NCI-H69 (cell line): ENCODE measurements around the gene CCDC157.
"Not testable (repeated sequence)": the region's sequence is repeated elsewhere in the genome, so short reads cannot be mapped to it uniquely, and the experiment has no call there.

Source experiments
- DNase-seq: peaks from one replicate; lab custom pipeline; 2025; lab: John Stamatoyannopoulos, UW

Gene CCDC157

DNA sequence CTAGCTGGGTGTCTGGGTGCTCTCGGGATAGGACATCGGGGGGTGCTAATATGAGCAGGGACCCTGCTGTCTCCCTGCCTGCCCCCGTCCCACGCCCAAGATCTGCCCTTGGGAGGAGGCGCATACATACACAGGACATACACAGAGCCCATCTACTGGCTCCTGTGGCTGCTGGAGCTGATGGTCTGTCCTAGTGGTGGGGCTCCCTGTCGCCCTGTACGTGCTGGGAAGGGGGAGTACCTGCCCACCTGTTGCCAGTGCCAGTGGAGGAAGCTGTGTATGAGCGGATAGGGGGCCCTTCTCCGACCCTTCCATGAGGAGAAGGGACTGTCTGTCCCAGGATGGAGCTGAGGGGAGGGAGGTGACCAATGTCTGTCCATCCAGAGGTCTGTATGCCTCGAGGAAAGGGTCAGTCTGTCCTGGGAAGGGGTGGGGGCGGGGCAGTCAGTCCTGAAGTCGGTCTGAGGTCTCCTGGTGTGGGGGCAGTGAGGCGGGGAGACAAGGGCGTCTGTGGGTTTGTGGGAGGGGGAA, 31.0 kb upstream of the CCDC157 start:
- DNase-seq, result no peak

DNA sequence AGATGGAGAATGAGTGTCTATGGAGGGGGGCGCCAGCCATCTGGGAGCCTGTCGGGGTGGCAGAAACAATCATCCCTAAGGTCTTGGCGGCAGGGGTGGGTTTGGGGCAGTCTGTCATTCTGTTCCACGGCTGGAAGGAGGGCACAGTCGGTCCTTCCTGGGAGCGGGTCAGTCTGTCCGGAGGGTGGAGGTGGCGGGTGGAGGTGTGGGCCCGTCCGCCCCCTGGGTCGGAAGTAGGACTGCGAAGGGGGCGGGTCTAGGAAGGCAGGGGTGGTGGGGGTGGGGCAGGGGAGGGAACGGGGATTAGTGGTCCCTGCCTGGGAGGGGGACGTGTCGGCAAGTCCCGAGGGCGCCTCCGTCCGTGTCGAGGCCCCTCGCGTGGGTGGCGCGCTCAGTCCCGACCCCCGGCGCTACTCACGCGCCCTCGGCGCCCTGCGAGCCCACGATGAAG, 30.5 kb upstream of the CCDC157 start:
- DNase-seq, result peak; percentile 58

DNA sequence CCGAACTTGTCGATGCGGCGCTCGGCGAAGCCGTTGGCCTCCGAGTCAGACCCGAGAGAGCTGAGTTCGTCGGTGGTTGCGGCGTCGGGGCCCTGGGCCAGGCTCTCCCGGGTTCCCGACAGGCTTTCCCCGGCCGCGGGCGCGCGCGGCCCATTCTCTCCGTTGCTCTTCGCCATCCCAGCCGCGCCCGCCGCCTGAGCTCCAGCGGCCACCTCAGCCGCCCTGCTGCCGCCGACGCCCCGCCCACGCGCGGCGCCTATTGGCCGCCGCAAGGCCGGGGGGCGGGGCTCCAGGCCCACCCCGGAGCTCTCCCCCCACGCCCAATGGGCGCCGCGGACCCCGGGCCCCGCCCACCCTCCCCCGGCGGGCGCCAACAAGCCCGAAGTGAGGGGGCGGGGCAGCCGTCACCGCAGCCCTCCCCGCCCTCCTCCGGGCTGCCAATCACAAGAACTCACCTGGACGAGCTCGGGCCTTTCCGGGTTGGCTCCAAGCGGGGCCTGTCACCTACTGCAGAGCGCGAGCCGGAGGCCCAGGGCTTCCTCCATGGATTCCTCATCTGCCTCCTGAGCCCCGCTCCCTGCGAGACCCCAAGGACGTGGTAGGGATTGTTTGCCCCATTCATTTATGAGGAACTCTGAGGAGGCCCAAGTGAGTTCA, 30.0 kb upstream of the CCDC157 start, which contains the start of gene TBC1D10A:
Gene TBC1D10A (minus strand): TSS at position 236 of the 657 bp plus-strand sequence. CDS start 60 bp downstream, at position 176.
- DNase-seq, result peak; percentile 99

- peak; percentile 34 for DNase-seq
These were observed 28.9 kb upstream of the CCDC157 start for GRCh38 chr22:30327864-30328345.

DNA sequence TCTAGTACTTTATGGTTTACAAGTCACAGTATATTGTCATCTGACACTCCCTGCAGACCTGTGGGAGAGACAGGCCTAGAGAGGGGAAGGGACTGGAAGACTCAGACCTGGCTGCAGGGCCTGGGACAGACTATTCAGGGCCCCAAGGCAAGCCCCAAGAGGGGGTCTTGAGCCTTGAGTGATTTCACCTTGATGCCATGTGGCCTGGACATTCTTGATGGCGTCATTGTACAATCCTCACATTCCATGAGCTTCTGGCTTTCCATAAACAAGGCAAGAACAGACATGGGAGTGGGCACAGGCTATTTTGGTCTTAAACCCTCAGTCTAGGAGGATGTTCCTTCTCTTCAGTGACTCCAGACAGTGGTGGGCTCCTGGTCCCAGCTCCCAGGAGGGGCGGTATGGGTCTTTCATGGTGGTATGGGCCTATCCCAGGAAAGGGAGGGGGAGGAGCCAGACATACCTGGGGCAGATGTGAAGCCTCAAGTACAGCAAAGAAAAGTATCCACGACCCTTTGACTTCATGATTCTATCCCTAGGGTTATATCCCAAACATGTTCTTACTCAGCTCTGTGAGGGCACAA, 28.2 kb upstream of the CCDC157 start:
- no peak for DNase-seq

DNA sequence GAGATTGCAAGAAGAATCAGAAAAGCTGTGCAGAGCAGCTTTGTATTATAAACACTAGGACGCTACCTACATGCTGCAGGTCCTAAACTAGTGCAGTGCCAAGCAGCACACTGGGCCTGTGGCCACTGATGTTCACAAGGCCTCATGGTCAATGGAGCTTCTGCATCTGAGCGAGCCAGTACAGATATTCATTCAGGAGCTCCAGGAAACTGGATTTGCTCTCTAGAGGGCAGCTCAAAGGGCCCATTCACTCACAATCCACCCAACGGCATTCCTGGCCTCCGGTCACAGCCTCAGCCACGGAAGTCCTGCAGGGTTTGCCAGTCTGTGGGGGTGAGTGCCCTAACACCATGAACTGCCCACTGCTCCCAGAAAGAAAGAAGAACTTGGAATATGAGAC, 24.3 kb upstream of the CCDC157 start:
- DNase-seq, result no peak

- DNase-seq, result no peak
These were observed 23.7 kb upstream of the CCDC157 start for GRCh38 chr22:30332994-30333706.

DNA sequence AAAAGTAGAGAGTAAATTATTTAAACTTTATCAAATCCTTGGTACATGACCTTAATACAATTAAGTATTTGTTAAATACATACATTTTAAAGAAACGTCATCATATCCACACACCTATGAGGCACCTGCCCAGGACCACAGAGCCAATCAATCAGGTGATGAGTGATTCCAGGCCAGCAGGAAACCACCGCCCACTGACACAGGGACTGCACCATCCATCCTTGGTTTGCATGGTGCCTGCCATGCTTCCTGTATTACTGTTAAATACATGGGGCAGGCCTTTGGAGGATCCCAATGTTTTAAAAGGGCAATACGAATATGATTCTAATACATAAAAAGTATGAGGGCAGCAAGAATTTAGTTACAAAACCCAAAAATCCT, 23.1 kb upstream of the CCDC157 start:
- DNase-seq, result no peak

DNA sequence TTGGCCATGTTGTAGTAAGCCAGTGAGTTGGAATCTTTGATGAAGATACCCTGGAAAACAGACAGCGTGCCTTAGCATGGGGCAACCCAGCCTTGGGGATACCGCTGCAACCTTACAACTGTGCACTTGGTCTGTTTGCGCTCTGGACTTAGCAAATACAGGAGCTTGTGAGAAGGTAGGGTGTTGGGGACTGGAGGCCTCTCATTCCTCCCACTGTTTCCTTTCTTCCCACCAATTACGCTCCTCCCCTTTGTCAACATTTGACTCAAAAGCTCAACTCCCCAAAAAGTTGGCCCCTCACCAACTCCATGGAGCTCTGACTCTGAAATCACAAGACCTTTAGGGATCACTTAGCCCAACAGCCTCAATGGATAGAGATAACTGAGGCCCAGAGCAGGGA, 22.2 kb upstream of the CCDC157 start:
- no peak for DNase-seq

DNA sequence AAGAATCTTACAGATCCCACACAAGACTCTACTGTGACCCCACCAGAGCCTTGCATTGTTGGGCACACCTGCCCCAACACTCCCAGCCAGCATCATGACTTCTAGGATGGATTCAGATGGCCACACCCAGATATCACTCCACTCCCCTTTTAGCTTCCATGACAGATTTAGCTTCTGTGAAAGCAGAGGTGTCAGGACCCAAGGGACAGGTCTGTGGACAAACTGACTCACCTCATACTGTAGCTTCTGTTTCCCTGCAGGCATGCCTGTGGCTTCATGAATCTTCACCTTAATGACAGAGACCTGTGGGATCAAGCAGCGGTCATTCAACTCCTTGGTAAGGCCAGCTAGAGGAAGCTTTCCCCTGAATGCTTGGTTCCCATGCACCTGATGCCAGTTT, 21.6 kb upstream of the CCDC157 start:
- DNase-seq, result no peak

- no peak for DNase-seq
These were observed 19.9 kb upstream of the CCDC157 start for GRCh38 chr22:30336752-30337460.

DNA sequence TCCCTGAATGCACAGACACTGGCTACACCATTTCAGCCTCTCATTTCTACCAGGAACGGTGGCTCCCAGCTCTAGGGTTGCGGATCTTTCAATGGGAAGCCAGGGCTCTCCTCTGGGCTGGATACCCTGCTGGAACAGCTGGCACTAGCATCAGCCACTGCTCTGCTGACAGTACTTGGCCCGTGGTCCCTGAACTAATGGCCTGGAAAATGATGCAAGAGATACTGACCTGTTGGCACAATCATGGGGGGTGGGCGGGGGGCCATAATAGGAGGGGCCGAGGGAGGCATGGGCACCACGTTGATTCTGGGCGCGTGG, 19.4 kb upstream of the CCDC157 start:
- DNase-seq, result no peak

DNA sequence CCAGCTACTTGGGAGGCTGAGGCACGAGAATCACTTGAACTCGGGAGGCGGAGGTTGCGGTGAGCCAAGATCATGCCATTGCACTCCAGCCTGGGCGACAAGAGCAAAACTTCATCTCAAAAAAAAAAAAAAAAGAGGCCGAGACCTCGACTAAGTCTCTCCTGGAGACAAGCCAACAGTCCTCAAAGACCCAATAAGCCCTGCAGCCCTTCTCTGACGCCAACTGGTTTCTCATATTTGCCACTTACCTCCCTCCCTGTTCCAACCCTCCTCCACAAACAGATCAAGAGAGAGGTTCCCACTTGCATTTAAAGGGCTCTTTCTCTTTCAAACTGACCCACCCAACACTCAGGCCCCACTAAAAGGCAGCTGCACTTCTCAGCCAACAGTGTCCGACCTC, 18.5 kb upstream of the CCDC157 start:
- not testable (repeated sequence) for DNase-seq

- no peak for DNase-seq
These were observed 18.0 kb upstream of the CCDC157 start for GRCh38 chr22:30338802-30339201.

DNA sequence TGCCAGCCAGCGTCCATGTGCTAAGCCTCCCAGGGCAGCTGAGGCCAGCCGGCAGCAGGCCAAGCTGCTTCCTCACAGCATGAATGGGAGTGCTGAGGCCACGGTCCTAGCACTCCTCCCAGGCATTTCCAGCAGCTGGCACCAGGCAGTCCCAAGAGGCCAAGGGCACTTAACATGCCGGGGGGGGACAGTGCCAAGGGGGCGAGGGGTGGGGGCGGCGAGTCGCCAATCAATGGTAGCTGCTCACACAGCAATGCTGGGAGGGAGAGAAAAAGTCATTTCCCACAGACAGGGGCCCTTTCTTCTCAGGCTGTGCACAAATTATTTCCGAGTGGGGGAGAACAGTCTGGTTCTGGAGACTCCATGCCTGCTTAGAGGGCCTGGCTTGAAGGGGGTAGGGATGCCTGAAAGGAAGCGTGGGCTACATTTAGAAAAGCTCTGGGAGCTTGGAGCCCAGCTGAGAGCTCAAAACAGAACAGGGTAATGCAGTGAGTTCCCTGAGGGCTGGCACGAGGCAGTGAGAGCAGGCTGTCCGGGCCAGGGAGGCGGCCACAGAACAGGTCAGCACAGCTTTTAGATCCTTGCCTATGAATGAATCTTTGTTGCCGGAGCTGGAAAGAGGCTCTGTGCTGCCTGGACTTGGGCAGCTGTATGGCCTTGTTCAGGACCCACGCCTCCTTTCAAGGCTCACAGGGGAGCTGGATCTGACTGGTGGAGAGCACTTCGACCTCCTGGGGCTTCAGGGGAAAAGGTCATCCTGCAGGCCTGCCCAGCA, 15.7 kb upstream of the CCDC157 start:
- DNase-seq, result no peak

GRCh38 chr22:30344447-30345200, 12.2 kb upstream of the CCDC157 start:
- no peak for DNase-seq

DNA sequence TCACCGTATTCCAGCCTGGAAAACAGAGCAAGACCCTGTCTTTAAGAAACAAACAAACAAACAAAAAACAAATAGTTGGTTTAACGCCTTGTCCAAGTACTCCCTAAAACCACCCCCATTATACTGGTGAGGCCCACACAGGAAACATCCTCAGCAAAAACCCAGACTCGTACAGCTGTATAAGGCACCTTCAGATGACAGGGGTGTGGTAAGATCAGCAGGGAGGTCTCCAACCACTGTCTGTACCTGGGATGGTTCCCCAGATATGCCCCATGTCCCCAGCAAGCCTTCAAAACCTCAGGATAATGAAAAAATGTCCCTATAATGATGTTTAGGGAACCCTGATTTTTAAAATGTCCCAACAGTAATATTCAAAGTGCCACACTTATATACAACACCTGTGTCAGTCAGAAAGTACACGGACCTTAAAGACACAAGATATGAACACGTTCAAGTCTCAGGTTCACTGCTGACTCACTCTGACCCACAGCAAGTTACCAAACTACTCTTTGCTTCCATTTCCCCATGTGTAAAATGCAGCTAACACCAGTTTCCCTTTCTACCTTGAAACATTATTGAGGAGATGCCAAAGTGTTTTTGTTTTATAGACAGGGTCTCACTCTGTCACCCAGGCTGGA, 9.4 kb upstream of the CCDC157 start:
- DNase-seq, result no peak

DNA sequence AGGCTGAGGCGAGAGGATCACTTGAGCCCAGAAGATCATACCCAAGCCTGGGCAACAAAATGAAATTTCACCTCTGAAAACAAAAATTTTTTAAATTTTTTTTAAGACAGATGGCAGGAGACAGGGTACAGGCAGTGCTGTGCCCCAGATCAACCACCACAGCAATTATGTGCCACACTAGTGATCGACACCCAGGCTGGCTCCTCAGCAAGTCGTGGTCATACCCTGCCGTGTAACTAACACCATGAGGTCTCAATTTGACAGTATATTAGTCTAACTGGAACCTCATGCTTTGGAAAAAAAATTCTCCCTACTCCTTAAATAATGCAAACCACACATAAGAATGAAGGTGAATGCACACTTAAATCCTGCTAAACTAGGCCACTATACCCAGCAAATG, 8.4 kb upstream of the CCDC157 start:
- DNase-seq, result no peak

GRCh38 chr22:30348809-30349208, 8.0 kb upstream of the CCDC157 start:
- no peak for DNase-seq

DNA sequence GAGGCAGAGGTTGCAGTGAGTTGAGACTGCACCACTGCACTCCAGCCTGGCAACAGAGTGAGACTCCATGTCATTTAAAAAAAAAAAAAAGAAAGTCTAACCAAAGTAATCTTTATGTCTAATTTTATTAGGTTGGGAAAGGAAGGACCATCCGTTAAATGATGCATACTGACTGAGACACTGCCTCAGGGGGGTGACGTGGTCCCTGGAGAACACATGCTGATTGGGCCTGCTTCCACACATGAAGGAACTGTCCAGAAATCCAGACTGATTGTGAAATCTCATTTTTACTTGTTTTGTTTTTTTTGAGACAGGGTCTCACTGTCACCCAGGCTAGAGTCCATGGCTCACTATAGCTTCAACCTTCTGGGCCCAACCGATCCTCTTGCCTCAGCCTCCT, 5.6 kb upstream of the CCDC157 start:
- DNase-seq, result no peak
